Natural killer cell (primary cell): ENCODE results near the gene RBP5. TPM values are rescaled to one million over a fixed set of nuclear protein-coding genes. Genes with fewer than 3 reads are reported as not detected.

Experiments
- ATAC-seq, 3 donors: fragments of 150-1000 bp in 2 of 3; fragments of 200-7000 bp in 1 of 3; cut with Tn5 transposase; 1 replicate in 1 of 3; 2 replicates in 2 of 3; pipeline ENCODE4 v1.10.0; 2021; ENCODE audit warnings: mild to moderate bottlenecking in 2 of 3, moderate library complexity in 2 of 3
- DNase-seq, 2 donors: peaks; one replicate each; pipeline versions ENCODE4 v3.0.0 to v3.0.0-alpha.2; 2013 to 2021; ENCODE audit warnings: mixed read lengths in 1 of 2
- H3K27ac ChIP-seq: one replicate; pipeline ENCODE4 v1.5.1; 2013; ENCODE audit warnings: mild to moderate bottlenecking, low read length
- H3K27me3 ChIP-seq: one replicate; pipeline ENCODE4 v1.6.1; 2013; ENCODE audit warnings: low read length; ENCODE audit not compliant: control insufficient read depth, insufficient read depth
- H3K36me3 ChIP-seq: one replicate; pipeline ENCODE4 v1.6.1; 2013; ENCODE audit warnings: low read length; ENCODE audit not compliant: control insufficient read depth, insufficient read depth
- H3K4me1 ChIP-seq: one replicate; pipeline ENCODE4 v1.6.1; 2013; ENCODE audit warnings: low read length; ENCODE audit not compliant: control insufficient read depth, insufficient read depth
- H3K4me3 ChIP-seq: one replicate; pipeline ENCODE4 v1.5.1; 2013; ENCODE audit warnings: low read length
- H3K9me3 ChIP-seq: one replicate; pipeline ENCODE4 v1.6.1; 2013; ENCODE audit warnings: low read length; ENCODE audit not compliant: control insufficient read depth, insufficient read depth
- H3K27ac Mint-ChIP-seq, 2 donors: one replicate each; pipeline ENCODE4 v1.8.0; 2022; ENCODE audit warnings: mild to moderate bottlenecking in 2 of 2, mixed read lengths in 2 of 2, moderate library complexity in 1 of 2
- H3K27me3 Mint-ChIP-seq, 2 donors: one replicate each; pipeline ENCODE4 v1.8.0; 2022; ENCODE audit warnings: low read depth in 2 of 2, mixed read lengths in 2 of 2
- H3K36me3 Mint-ChIP-seq: one replicate; pipeline ENCODE4 v1.8.0; 2022; ENCODE audit warnings: mixed read lengths
- H3K4me1 Mint-ChIP-seq, 2 donors: one replicate each; pipeline ENCODE4 v1.8.0; 2022; ENCODE audit warnings: mixed read lengths in 2 of 2
- H3K4me3 Mint-ChIP-seq: one replicate; pipeline ENCODE4 v1.8.0; 2022; ENCODE audit warnings: mild to moderate bottlenecking, moderate library complexity, mixed read lengths
- H3K9me3 Mint-ChIP-seq, 2 donors: one replicate each; pipeline ENCODE4 v1.8.0; 2022; ENCODE audit warnings: mixed read lengths in 2 of 2
- WGBS: methylation state at CpG from one replicate; pipeline ENCODE4 v1.1.7; 2013; ENCODE audit warnings: missing lambda C conversion rate; ENCODE audit not compliant: insufficient coverage; 5-methylcytosine and 5-hydroxymethylcytosine counted together
- intact Hi-C: fragments of 100-400 bp; cut with micrococcal nuclease; formaldehyde crosslinking; loops from one replicate; pipeline ENCODE4 v1.14.2; 2022
- total RNA-seq, 4 donors: library from RNA; stranded (reverse); fragments of 120-200 nt in 1 of 4; gene quantifications; one replicate each; pipeline versions ENCODE4 v1.2.3 to v1.2.4, GENCODE V29; 2013 to 2022
- TF ChIP-seq, protein P1 (sequence below): fragments of 200-600 bp; IDR thresholded peaks from one replicate; pipeline ENCODE4 v1.8.0; 2022; ENCODE audit warnings: antibody characterized with exemption

The RBP5 gene
- total RNA-seq, 3 donors from 2014 or later (not counting 1 experiment from before 2014, with no cell fraction given), result not detected

DNA sequence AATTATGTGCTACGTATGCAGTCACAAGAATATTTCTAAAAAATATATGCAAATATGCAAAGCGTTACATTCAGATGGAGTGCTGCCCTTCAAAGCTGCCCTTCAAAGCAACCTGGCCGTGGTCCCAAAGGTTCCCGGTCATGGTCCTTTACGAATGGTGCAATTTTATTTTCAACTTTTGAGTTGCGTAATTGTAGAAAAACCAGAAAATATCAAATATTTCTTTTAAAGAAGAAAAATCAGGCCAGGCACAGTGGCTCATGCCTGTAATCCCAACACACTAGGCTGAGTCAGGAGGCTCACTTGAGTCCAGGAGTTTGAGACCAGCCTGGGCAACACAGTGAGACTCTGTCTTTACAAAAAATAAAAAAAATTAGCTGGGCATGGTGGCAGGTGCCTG is 22.8 kb upstream of the RBP5 start:
- intact Hi-C loops, result no loop called here
- no peak for DNase-seq
- no peak overlapping the region for H3K27ac Mint-ChIP-seq
- no peak overlapping the region for H3K4me3 ChIP-seq
- H3K36me3 Mint-ChIP-seq, result peaks cover 8% of the 10 kb centered on the region
- no peaks in the 10 kb centered on the region for H3K27me3 ChIP-seq
- H3K4me3 Mint-ChIP-seq, result no peak overlapping the region
- WGBS, result 96% methylated on average over 6 of the region's 6 CpGs
- peaks cover 90% of the 10 kb centered on the region for H3K36me3 ChIP-seq
- H3K27me3 Mint-ChIP-seq, result no peaks in the 10 kb centered on the region
- no peaks in the 10 kb centered on the region for H3K9me3 ChIP-seq
- no peaks in the 10 kb centered on the region for H3K9me3 Mint-ChIP-seq
- TF ChIP-seq, protein P1, sequence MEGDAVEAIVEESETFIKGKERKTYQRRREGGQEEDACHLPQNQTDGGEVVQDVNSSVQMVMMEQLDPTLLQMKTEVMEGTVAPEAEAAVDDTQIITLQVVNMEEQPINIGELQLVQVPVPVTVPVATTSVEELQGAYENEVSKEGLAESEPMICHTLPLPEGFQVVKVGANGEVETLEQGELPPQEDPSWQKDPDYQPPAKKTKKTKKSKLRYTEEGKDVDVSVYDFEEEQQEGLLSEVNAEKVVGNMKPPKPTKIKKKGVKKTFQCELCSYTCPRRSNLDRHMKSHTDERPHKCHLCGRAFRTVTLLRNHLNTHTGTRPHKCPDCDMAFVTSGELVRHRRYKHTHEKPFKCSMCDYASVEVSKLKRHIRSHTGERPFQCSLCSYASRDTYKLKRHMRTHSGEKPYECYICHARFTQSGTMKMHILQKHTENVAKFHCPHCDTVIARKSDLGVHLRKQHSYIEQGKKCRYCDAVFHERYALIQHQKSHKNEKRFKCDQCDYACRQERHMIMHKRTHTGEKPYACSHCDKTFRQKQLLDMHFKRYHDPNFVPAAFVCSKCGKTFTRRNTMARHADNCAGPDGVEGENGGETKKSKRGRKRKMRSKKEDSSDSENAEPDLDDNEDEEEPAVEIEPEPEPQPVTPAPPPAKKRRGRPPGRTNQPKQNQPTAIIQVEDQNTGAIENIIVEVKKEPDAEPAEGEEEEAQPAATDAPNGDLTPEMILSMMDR, result no peak
- H3K4me1 ChIP-seq, result no peaks in the 10 kb centered on the region
- ATAC-seq, result no peak
- no peaks in the 10 kb centered on the region for H3K4me1 Mint-ChIP-seq
- no peak overlapping the region for H3K27ac ChIP-seq

DNA sequence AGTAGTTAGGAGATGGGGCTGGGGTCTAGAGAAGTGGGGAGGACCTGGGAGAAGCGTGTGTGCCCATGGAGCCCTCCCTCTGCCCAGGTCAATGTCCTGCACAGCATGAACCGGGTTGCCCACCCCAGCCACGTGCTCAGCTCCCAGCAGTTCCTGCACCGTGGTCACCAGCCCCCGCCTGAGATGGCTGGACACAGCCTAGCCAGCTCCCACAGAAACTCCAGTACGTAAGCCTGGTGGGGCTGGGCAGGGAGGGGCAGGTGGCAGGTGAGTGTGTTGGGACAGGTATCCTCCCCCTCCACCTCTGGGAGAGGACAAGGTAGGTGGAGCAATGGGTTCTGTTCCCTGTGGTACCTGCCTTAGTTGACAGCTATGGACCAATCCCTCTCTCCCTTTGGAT is 22.2 kb upstream of the RBP5 start:
- Mint-ChIP-seq H3K27me3 (no peaks in the 10 kb centered on the region), H3K4me3 (no peak overlapping the region), H3K9me3 (no peaks in the 10 kb centered on the region), H3K27ac (no peak overlapping the region), H3K36me3 (peaks cover 8% of the 10 kb centered on the region), H3K4me1 (no peaks in the 10 kb centered on the region)
- 99% methylated on average over 5 of the region's 6 CpGs for WGBS
- Histone ChIP-seq H3K4me3 (no peak overlapping the region), H3K9me3 (no peaks in the 10 kb centered on the region), H3K4me1 (no peaks in the 10 kb centered on the region), H3K36me3 (peaks cover 91% of the 10 kb centered on the region), H3K27ac (no peak overlapping the region), H3K27me3 (no peaks in the 10 kb centered on the region)
- TF ChIP-seq, protein P1, result no peak
- intact Hi-C loops, result no loop called here
- ATAC-seq (no peak), DNase-seq (no peak)

DNA sequence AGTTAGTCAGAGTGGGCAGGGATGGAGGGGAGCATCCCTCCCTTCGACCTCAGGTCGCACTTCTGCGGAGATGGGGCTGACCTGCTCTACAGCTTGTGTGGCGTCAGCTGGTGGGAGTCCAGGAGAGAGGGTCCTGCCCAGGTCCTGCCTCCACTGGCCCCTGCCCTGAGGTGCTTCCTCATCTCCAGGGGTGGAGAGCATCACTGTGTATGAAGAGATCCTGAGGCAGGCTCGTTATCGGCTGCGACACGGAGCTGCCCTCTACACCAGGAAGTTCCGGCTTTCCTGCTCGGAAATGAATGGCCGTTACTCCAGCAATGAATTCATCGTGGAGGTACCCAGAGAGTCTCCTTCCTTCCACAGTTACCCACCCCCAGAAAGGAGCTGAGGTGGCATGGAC is 21.7 kb upstream of the RBP5 start:
- ATAC-seq (no peak), DNase-seq (no peak)
- Histone ChIP-seq H3K4me1 (no peaks in the 10 kb centered on the region), H3K4me3 (no peak overlapping the region), H3K9me3 (no peaks in the 10 kb centered on the region), H3K36me3 (peaks cover 91% of the 10 kb centered on the region), H3K27me3 (no peaks in the 10 kb centered on the region), H3K27ac (no peak overlapping the region)
- no peak overlapping the region for H3K27ac Mint-ChIP-seq
- H3K27me3 Mint-ChIP-seq, result no peaks in the 10 kb centered on the region
- WGBS, result 97% methylated on average over 12 of the region's 12 CpGs
- H3K9me3 Mint-ChIP-seq, result no peaks in the 10 kb centered on the region
- H3K4me3 Mint-ChIP-seq, result no peak overlapping the region
- TF ChIP-seq, protein P1, result no peak
- no peaks in the 10 kb centered on the region for H3K4me1 Mint-ChIP-seq
- H3K36me3 Mint-ChIP-seq, result peaks cover 8% of the 10 kb centered on the region
- intact Hi-C loops, result no loop called here

DNA sequence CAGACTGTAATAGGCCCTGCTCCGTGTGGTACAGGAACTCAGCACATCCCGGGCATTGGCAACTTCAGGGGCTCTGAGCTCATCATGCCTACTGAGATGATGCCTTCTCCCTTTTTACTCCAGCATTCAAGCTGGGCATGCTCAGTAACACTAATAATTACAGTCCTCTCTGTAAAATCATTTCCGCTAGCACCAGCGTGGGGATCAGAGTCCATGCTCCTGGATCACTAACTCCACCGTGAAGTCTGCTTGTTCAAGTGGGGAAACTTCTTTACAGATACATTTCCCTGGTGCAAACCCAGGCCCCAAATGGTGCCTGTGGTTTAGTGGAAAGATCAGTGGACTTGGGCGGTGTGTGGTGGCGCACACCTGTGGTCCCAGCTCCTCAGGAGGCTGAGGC is 18.2 kb upstream of the RBP5 start:
- TF ChIP-seq, protein P1, result no peak
- H3K4me3 Mint-ChIP-seq, result no peak overlapping the region
- intact Hi-C loops, result no loop called here

More for the DNA sequence above, 18.2 kb upstream of the RBP5 start:
- Histone ChIP-seq H3K27me3 (no peaks in the 10 kb centered on the region), H3K4me1 (no peaks in the 10 kb centered on the region), H3K4me3 (no peak overlapping the region), H3K27ac (no peak overlapping the region), H3K9me3 (no peaks in the 10 kb centered on the region), H3K36me3 (peaks cover 86% of the 10 kb centered on the region)
- DNase-seq (no peak), ATAC-seq (no peak)
- H3K27ac Mint-ChIP-seq, result no peak overlapping the region
- H3K9me3 Mint-ChIP-seq, result no peaks in the 10 kb centered on the region
- no peaks in the 10 kb centered on the region for H3K27me3 Mint-ChIP-seq
- 97% methylated on average over 7 of the region's 7 CpGs for WGBS
- peaks cover 8% of the 10 kb centered on the region for H3K36me3 Mint-ChIP-seq
- H3K4me1 Mint-ChIP-seq, result peaks cover 0 to 7% of the 10 kb centered on the region in 2 donors
